A172 (cell line): ENCODE data around the gene DTX1. TPM values are rescaled to one million over a fixed set of nuclear protein-coding genes. Genes with fewer than 3 reads are reported as not detected.
A peak's percentile ranks its signal among the peaks of the same experiment; 100 is the strongest.

Experiments
- DNase-seq: peaks from one replicate; pipeline ENCODE4 v3.0.0-alpha.2; 2015; ENCODE audit warnings: low spot score
- total RNA-seq: library from RNA; depleted of rRNA; stranded (reverse); fragments of >200 nt; shearing (Covaris generic); gene quantifications from 2 replicates; pipeline ENCODE4 v1.2.3, GENCODE V29; 2014

Gene DTX1
- total RNA-seq, 1 experiment from 2014 or later: 2.8 TPM

DNA sequence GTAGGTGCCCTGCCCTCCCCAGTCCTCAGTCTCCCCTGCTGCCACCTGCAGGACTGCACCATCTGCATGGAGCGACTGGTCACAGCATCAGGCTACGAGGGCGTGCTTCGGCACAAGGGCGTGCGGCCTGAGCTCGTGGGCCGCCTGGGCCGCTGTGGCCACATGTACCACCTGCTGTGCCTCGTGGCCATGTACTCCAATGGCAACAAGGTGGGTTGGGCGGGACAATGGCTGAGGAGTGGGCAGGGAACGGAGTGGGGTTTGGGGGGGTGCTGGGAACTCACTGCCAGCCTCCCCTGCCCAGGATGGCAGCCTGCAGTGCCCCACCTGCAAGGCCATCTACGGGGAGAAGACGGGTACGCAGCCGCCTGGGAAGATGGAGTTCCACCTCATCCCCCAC lies 38.2 kb downstream of the DTX1 start:
- no peak for DNase-seq

DNA sequence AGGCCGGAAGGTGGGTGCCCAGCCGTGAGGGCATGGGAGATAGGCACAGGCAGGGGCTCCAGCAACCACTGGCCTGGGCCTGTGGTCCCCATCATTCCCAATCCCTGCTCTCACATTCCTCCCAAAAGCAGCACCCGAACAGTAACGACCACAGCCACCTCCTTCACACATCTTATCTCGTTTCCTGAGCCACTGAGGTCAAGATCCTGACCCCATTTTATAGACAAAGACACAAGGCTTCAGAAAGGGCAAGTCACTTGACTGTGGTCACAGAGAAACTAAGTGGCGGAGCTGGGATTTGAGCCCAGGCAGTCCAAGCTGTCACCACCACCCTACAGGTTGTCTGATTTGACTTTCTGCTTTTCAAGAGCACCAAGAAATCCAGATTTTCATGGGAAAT lies 38.9 kb downstream of the DTX1 start:
- no peak for DNase-seq

DNA sequence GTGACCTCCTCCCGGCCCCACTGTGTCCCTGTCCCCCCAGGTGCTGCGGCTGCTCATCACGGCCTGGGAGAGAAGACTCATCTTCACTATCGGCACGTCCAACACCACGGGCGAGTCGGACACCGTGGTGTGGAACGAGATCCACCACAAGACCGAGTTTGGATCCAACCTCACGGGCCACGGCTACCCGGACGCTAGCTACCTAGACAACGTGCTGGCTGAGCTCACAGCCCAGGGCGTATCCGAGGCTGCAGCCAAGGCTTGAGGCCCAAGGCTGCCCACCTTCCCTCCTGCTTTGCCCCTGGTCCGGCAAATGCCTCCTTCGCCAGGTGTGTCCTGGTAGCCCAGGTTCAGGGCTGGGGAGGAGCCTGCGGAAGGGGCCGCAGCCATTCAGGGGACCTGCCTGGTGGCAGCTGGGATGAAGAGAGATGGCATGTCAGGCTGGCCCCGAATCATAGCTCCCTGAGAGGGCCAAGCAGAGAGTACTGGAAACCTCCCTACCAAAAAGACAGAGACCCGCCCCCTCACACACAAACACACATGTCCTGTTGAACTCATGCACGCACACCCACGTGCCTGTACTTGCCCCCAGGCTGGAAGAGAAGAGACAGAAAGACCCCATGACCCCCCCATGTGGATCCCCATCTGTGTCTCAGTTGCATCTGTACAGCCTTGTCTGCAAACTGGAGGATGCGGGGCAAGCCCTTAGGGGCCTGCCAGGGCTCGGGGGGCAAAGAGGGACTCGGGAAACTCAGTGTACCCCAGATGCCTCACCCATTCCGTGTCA lies 40.3 kb downstream of the DTX1 start:
- no peak for DNase-seq

DNA sequence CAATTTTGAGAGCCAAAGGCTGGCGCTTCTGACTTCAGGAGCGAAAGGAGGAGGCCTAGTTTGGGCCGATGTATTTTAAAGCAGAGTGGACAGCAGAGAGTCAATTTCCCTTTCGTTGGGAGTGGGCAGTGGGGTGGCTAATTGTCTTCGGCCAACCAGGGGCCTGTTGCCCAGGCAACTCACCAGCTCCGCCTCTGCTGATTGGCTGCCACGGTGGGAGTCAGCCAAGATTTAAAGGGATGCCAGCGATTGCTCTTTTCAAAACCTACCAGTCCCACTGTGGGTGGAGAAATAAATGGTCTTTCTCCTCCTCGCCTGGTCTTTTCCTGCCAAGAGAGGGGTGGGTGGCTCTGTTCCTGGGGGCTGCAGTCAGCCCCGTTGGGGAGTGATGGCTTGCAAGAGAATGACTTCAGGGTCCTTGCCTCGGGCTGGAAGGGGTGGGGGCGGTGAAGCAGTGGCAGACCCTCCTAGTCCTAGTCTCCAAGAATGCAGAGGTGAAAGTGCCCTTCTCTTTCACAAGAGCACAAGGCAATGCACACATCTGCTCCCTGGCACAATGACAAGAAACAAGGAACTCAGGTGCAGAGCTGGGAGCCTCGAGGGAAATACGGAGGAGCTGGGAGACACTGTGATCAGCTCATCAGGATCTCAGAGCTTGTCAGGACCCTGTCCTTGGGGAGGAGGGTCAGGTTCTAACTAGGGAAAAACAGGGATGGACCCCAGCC lies 41.3 kb downstream of the DTX1 start:
- peak; percentile 14 for DNase-seq

GRCh38 chr12:113098441-113099028 lies 42.0 kb downstream of the DTX1 start:
- peak; percentile 94 for DNase-seq

DNA sequence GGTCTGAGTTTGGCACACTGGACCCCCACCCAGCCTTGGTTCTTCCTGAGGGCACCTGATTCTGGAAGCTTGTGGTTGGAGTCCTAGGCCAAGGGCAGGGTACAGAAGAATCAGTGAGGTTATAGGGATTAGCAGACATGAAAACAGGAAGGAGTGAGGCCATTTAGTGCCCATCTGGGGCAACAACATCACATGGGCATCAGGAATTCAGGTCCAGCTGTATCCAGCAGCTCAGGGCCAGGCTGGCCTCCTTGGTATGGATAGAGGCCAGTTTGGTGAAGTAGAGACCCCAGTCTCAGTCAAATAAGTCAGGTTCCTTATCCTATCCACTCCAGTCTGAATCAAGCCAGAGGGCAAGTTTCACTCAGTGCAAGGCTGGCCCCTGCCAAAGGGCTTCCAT lies 42.8 kb downstream of the DTX1 start:
- DNase-seq: no peak

DNA sequence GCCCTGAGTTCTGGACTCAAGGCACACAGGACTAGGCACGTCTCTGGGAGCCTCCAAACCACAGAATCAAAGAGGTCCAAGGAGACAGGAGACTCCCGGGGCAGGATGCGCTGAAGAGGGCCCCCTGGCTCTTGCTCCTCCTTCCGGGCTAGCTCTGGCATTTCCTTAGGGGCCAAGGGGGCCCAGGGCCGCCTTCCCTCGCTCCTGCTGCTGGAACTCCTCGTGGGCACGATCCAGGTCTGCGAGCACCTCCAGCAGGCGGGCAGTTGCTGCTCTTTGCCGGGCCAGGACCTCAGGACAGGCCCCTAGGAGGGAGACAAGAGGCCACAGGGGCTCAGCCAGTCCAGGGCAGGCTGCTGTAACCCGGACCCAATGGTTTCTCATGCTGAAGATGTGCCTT lies 43.2 kb downstream of the DTX1 start:
- DNase-seq: no peak

- no peak for DNase-seq
These were observed 45.2 kb downstream of the DTX1 start for GRCh38 chr12:113101751-113102150.

- DNase-seq: no peak
These were observed 46.3 kb downstream of the DTX1 start for GRCh38 chr12:113102811-113103210.

GRCh38 chr12:113103756-113104450 lies 47.4 kb downstream of the DTX1 start:
- no peak for DNase-seq

- no peak for DNase-seq
These were observed 48.5 kb downstream of the DTX1 start for GRCh38 chr12:113104953-113105510.

DNA sequence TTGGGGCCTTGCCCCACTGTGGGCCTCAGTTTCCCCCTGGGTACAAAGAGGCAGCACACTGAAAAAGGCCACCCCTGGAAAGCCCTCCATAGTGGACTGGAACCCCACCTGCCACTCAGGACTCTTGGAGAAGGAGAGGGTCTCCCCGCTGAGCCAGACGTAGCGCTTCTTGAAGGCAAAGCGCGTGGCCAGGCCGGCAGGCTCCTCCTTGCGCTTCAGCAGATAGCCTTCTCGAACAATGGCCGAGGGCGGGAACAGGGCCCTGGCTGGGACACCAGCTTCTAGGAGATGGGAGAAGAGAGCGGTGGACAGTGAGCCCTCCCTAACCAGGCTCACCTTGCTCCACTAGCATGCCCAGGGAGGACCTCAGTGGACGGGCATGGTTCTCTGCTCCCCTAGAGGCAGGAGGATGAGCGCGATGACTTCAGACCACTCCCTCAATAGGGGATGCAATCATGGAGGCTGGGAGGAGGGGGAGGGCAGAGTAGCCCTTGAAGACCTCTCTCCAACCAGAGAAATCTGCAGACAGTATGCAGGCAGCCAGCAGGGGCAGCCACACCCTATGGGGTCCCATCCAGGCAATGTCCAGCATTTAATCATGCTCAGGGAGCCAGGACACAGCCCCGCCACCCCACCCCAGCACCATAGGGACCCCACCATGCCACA lies 49.2 kb downstream of the DTX1 start:
- DNase-seq: no peak

DNA sequence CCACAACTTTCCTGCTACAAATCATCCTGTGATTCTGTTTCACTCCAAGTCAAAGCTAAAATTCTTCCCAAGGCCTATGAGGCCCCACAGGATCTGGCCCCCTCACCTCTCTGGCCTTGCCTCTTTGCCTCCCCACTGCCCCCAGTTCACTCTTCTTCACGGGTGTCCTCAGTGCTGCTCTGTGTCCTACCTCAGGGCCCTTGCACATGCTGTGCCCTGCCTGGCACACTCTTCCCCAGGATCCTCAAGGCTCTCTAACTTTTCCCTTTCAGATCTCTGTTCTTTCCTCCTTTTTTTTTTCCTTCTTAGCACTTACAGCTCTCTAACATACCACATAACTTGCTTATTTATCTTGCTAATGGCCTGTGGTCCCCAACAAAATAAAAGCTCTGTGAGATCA lies 49.8 kb downstream of the DTX1 start:
- DNase-seq: no peak

GRCh38 chr12:113108308-113108707 lies 51.8 kb downstream of the DTX1 start:
- no peak for DNase-seq

GRCh38 chr12:113109360-113109759 lies 52.8 kb downstream of the DTX1 start:
- DNase-seq: no peak

DNA sequence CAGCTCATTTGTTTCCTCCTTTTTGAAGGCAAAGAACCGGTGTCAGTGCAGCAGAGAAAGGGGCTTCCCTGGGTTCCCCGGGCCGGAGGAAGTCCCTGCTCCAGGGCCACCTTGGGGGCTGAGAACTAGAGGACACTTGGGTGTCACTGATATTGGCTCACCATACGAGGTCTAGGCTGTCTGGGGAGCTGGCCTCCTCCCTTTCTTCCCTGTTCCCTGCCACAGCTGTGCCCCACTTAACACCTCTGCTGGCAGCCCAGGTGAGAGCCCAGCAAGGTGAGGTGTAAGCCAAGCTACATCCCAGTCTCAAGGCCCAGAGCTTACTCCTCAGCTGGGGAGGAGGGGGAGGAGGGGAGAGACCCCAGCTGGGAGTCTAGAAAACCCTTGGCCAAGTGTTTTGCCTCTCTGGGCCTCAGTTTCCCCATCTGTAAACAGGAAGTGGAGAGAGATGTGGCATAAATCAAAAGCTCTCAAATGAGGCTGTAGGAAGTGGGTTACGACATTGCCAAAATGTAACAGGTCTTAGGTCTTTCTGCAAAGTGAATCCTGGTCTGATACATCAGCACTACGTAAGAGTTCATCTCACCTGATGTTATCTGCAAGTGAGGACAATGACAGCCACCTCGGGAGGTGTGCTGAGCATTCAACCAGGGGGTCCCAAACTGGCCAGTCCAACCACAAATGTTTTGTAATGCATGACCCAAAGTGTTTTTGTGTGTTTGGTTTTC lies 53.5 kb downstream of the DTX1 start:
- DNase-seq: no peak

GRCh38 chr12:113111247-113111646 lies 54.7 kb downstream of the DTX1 start:
- DNase-seq: no peak

DNA sequence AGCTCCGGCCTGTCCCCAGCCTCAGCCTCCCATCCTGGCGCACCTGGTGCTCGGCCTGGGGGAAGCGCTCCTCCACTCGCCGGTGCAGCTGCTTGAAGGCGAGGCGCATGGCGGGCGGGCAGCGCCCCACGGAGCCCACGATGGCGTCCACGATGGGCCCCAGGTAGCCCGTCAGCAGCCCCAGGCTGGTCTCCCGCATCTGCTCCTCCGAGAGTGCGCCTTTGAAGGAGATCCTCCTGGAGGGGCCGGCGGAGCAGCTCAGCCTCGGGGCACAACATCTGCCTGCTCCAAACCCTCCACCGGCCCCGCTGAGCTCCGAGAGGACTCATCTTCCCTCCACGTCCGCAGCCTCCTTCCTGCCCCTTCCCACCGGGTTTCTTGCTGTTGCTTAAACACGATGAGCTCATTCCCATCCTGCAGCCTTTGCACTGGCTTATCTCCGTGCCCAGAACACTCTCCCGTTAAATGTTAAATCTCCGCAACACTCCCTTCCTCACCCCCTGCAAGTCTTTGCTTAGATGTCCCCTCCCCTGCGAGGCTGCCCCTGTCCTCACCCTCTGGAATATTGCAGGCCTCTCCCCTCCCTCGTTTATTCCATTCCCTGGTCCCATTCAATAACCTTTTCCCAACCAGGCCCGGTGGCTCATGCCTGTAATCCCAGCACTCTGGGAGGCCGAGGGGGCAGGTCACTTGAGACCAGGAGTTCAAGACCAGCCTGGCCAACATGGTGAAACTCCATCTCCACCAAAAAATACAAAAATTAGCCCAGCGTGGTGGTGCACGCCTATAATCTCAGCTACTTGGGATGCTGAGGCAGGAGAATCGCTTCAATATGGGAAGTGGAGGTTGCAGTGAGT lies 55.7 kb downstream of the DTX1 start:
- DNase-seq: no peak

GRCh38 chr12:113113397-113113796 lies 56.9 kb downstream of the DTX1 start:
- DNase-seq: no peak
